Hematopoietic multipotent progenitor cell treated with erythropoietin and hydrocortisone succinate and interleukin-3 and kit ligand, for 6 days (in vitro differentiated cells): Measurements from ENCODE around the gene IPMK.
"Not testable (repeated sequence)": the region's sequence is repeated elsewhere in the genome, so short reads cannot be mapped to it uniquely, and the experiment has no call there.

Experiments used
- DNase-seq: peaks from one replicate; pipeline ENCODE4 v3.0.0-alpha.2; 2015

Gene IPMK

GRCh38 chr10:58266826-58267712 lies 625 bp downstream of the IPMK start:
- peak; percentile 76 for DNase-seq

- DNase-seq, result peak; percentile 64
Measured at GRCh38 chr10:58266003-58266825, 1.5 kb downstream of the IPMK start.

DNA sequence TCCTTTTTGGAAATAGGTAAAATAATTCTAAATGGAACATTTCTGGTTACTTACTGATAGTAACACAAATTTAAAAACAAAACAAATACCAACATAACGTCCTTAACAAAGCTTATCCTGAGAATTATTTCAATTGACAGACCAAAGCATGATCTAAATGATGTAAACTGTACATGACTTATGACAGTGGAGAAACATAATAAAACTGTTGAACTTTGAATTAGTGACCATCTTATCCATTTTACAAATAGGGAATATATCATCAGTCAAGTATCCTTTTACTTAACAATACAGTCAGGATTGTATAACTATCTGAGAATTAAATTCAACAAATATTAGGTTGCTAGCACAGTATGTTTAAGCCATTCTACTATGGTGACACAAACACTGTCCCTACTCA lies 2.4 kb downstream of the IPMK start:
- DNase-seq, result no peak

- DNase-seq, result peak; percentile 61
Measured at GRCh38 chr10:58264780-58265179, 2.9 kb downstream of the IPMK start.

DNA sequence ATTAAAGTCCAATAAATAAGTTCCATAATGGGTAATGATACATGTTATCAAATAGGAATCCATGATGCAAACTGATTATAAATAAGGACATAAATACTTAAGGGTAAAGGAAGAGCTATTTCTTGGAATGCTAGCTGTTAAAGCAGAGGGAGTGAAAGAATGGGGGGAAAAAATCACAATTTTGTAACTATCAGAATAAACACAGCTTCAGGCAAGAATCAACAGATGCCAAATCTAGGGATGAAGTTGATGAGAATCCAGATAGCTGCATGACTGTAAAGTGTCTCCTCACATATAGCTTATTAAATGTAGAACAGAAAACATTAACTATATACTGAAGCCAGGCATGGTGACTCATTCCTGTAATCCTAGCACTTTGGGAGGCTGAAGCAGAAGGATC lies 4.9 kb downstream of the IPMK start:
- no peak for DNase-seq

- DNase-seq, result no peak
Measured at GRCh38 chr10:58260334-58260733, 7.4 kb downstream of the IPMK start.

DNA sequence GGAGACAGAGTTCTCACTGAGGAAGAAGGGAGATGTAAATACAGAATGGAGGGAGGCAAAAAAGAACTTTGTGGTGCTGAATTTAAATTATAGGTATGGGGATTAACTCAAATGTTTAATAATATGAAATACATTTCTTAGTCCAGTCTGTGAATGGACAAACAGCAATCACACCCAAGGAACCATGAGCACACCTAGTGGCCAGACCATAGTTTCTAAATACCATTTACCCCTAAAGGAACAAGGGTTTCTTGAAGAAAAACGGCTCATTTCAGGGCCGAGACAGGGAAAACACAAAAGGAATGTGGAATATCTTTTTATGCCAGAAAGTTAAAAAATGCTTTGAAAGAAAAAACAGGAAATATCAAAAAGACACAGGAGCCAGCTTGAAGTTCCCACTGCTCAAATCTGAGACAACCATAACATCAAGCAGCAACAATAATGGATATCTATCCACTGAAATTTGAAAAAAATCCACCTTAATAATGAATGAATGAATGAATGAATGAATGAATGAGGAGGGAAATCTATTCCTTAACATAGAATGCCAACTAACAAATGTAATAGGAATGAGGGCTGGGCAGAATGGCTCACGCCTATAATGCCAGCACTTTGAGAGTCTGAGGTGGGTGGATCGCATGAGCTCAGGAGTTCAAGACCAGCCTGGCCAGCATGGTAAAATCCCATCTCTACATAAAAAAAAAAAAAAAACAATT lies 8.6 kb downstream of the IPMK start:
- DNase-seq, result peak; percentile 23

DNA sequence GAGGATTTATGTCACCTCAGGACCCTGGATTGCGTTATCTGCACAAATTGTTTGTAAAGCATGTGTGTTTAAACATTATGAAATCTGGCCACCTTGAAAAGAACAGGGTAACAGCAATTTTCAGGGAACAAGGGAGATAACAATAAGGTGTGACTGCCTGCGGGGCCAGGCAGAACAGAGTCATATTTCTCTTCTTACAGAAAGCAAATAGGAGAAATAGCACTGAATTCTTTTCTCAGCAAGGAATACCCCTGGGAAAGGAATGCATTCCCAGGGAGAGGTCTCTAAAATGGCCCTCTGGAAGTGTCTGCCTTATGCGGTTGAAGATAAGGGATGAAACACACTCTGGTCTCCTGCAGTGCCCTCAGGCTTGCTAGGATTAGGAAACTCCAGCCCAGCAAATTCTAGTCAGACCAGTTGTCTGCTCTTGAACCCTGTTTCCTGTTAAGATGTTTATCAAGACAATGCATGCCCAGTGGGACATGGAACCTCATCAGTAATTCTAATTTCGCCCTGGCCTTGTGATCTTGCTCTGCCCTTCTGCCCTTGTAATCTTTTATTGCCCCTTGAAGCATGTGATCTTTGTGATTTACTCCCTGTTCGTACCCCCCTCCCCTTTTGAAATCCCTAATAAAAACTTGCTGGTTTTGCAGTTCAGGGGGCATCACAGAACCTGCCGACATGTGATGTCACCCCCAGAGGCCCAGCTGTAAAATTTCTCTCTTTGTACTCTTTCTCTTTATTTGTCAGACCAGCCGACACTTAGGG lies 11.5 kb downstream of the IPMK start:
- DNase-seq, result not testable (repeated sequence)

- no peak for DNase-seq
Measured at GRCh38 chr10:58254644-58255043, 13.1 kb downstream of the IPMK start.

- DNase-seq, result no peak
Measured at GRCh38 chr10:58253184-58253583, 14.5 kb downstream of the IPMK start.

DNA sequence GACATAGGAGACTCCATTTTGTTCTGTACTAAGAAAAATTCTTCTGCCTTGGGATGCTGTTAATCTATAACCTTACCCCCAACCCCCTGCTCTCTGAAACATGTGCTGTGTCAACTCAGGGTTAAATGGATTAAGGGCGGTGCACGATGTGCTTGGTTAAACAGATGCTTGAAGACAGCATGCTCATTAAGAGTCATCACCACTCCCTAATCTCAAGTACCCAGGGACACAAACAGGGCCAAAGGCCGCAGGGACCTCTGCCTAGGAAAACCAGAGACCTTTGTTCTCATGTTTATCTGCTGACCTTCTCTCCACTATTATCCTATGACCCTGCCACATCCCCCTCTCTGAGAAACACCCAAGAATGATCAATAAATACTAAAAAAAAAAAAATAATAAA lies 23.0 kb downstream of the IPMK start:
- DNase-seq, result not testable (repeated sequence)

- not testable (repeated sequence) for DNase-seq
Measured at GRCh38 chr10:58244242-58244641, 23.5 kb downstream of the IPMK start.

GRCh38 chr10:58243801-58244200 lies 23.9 kb downstream of the IPMK start:
- DNase-seq, result not testable (repeated sequence)

- no peak for DNase-seq
Measured at GRCh38 chr10:58243269-58243668, 24.4 kb downstream of the IPMK start.

DNA sequence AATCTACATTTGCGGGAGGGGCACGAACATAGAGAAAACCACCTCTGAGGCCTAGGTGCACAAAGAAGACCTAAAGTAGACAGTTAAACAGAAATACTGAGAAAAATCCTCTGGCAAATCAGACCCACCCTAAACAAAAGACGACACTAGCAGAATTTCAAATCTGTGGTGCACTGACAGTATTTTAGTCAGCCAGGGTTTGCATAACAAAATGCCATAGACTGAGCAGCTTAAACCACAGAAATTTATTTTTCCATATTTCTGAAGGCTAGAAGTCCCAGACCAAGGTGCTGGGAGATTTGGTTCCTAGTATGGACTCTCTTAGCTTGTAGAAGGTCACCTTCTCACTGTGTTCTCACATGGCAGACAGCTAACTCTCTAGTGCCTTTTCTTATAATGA lies 26.3 kb downstream of the IPMK start:
- no peak for DNase-seq

GRCh38 chr10:58240531-58240930 lies 27.2 kb downstream of the IPMK start:
- DNase-seq, result no peak

DNA sequence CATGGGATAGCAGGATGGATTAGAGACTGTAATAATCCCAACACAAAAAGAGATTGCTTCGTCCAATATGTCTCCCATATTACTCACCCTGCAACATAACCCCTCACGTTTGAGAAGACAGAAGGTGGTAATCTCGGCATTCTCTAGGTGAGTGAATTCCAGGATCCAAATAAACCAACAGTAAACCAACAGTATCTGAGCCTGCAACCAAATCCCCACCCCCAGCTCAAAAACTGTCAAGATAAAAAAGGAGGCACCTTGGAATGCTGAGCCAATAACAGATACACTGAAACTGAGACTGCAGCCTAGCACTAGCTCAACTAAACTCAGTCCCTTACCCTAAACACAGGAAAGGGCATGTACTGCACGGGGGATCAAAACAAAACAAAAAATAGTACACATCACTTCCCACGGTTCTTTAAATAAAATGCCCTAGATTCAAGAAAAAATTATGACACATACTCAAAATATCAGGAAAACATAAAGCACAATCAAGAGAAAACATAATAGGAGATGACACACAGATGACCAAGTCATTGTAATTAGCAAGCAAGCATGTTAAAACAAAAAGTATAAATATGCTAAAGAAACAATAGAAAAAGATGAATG lies 28.0 kb downstream of the IPMK start:
- DNase-seq, result no peak

DNA sequence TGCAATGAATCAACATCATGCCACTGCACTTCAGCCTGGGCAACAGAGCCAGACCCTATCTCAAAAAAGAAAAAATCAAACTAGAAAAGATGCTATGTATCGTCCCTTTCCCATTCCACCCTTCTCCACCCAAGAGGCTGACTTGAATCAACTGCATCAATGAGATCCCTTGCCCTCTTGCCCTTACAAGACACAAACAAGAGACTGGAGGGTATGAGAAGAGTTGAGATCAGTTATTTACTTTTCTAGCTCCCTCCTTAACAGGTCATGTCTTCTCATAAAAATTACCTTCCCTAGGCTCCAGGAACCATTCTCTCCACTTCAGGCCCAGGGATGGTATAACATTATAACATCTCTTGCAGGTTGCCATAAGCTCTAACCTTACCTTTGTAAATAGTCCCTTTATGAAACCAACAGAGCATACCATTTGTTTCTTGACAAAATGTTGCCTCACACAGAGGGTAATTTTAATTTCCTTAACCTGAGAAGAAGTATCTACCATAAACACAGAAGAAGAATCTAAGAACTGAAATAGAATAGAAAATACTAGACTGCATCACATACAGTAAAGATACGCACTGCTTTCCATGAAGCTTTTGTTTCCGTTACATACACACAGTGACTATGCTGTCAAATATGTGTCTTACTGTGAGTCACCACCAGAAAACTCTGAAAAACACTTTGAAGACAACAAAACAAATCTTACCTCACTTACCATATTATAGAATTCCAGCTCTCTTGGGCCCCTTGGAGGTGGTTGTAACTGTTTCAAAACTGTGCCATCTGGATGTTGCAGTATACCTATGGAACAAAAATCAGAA lies 30.5 kb downstream of the IPMK start:
- DNase-seq, result no peak

DNA sequence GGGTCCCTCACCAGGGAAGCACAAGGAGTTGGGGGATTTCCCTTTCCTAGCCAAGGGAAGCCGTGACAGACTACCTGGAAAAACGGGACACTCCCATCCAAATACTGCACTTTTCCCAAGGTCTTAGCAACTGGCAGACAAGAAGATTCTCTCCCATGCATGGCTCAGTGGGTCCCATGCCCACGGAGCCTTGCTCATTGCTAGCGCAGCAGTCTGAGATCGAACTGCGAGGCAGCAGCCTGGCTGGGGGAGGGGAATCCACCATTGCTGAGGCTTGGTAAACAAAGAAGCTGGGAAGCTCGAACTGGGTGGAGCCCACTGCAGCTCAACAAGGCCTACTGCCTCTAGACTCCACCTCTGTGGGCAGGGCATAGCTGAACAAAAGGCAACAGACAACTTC lies 37.8 kb downstream of the IPMK start:
- not testable (repeated sequence) for DNase-seq

GRCh38 chr10:58225654-58226053 lies 42.0 kb downstream of the IPMK start:
- no peak for DNase-seq
